Kidney capillary endothelial cell (primary cell): ENCODE measurements around the gene SERPINE1.

ENCODE experiments used
- DNase-seq: peaks from one replicate; pipeline ENCODE4 v3.0.0-alpha.2; 2018; ENCODE audit warnings: low spot score

Gene SERPINE1

DNA sequence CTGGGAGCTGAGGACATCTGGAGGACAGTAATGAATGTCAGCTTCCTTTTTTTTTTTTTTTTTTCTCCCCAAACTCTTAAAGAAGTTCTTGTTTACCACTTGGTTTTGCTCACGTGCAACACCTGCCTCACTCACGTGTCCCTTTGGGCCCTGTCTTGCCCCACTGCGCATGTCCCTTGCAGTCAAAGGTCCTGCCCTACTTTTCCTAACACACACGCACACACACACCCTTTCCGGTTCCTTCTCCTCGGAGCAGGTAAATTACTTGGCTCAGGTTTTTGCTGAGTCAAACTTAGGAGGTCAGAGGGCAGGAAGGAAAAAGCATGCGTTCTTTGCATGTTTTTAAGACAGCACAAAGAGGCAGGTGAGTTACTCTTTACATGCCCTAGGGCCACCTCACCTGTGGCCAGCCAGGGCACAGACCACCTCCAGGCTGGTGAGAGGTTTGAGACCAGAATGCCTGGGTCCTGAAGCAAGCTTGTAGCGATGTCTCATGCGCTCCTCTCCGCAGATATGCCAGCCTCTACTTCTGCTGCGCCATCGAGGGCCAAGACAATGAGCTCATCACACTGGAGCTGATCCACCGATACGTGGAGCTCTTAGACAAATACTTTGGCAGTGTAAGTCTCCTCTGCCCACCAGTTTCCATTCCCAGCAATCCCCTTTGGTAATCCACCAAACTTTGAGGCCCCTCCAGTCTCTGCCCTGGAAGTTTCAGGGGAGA, 30.1 kb downstream of the SERPINE1 start:
- DNase-seq: no peak

DNA sequence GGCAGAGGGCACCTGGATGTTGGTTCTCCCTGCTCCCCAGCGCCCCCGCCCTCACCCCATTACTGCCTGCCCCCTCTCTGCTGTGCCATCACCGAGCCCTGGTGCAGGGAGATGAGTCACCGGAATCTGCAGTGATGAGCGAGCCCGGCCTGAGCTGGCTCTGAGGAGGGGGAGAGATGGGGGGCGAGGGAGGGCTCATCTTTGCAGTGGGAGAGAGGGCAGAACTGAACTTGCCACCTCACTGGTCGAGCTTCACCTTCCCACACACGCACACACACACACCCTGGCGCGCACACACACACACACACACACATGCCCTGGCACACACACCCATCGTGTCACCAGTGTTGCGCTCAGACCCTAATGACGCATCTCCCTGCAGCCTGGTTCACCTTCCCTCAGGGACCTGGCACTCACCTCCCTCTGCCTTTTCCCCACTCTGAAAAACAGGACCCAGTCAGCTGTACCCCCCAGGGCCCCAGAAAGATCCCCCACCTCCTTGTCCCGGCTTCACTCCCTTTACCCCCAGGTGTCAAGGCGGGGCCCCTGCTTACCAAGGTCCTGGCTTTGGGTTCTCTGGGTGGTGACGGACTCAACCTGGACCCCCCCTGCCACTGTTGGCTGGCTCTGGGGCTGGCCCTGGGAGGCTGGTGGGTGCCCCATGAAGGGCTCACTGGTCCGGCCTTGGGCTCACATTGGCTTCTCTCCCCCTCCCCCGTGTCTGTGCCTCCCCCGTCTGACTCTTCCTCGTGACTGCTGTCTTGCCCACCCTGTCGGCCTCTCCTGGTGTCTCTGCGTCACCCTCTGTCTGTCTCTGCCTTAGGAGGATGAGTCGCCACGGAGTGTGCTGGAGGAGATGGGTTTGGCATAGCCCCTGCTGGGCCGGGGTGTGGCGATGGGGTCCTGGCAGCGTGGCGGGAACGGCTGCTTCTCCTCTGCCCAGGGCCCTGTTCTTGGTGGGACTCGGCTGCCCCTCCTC, 33.1 kb downstream of the SERPINE1 start:
- DNase-seq: no peak

DNA sequence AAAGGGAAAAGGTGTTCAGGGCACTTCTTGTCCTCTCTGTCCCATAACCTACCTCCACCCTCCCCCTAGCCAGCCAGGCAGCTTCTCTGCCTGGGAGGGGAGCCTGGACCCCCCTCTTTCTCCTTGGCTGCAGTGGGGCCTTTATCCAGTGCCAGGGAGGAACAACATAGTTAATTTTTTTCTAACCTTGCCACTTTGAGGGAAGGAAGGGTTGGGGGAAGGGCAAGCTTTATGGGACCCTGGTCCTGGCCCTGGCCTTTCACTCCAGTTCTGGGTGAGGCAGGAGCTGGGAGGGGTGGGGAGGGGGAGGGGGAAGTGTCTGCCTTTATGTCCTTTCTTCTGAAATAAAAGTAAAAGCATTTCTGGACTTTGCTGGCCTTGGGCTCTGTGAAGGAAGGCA, 34.0 kb downstream of the SERPINE1 start:
- DNase-seq: no peak

DNA sequence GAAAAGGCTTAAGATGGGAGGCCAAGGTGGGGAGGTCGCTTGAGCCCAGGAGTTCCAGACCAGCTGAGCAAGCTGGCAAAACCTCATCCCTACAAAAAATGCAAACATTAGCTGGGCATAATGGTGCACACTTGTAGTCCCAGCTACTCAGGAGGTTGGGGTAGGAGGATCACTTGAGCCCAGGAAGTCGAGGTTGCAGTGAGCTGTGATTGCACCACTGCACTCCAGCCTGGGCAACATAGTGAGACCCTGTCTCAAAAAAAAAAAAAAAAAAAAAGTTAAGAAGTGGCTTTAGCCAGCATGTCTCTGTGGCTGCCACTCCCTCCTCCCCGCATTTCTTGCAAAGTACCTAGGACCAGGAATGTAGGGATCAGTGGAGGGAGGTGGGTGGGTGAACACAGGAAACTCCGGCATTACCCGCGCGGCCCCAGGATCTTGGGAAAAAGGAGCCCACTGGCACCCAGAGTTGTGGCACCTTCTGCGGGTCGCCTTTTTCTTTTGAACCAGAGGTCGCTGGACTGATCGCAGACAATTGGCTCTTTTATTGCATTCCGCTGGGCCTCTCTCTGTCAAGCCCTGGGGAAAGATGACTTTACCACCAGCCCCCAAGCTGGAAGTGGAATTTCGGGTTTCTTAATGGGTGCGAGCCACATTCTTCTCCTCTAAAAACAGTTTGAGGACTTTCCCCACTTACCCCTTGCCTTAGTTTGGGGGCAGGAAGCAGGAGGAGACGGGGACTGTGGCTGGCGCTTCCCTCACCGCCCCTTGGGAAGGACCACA, 35.0 kb downstream of the SERPINE1 start:
- no peak for DNase-seq

DNA sequence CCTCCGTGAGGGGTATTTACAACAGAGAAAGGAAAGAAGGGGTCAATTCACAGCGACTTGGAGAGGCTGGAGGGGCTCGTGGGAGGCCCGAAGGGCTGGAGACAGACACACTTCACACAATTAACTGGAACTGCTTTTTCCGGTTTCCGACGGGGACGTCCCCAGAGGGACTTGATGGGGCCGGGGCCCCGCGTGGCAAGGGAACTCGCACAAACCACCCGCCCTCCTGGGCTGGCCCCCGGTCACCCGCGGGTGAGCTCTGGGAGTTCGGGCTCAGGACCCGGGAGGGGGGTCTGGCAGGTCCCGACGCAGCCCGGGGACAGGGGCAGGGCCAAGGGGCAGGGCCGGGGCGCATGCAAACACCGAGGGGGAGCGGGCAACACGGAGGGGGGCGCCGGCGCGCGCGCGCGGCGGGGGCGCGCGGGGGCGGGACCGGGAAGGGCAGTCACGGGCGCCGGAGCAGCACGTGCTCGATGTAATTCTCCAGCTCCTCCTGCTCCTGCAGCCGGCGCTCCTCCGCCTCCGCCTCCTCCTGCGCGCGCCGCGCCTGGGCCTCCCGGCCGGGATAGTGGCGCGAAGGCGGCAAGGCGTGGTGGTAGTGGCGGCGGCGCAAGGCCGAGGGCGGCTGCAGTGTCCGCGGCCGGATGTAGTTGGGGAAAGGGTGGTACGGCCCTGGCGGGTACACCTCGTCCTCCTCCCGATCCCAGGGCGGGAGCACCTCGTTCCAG, 35.8 kb downstream of the SERPINE1 start:
- DNase-seq: no peak

DNA sequence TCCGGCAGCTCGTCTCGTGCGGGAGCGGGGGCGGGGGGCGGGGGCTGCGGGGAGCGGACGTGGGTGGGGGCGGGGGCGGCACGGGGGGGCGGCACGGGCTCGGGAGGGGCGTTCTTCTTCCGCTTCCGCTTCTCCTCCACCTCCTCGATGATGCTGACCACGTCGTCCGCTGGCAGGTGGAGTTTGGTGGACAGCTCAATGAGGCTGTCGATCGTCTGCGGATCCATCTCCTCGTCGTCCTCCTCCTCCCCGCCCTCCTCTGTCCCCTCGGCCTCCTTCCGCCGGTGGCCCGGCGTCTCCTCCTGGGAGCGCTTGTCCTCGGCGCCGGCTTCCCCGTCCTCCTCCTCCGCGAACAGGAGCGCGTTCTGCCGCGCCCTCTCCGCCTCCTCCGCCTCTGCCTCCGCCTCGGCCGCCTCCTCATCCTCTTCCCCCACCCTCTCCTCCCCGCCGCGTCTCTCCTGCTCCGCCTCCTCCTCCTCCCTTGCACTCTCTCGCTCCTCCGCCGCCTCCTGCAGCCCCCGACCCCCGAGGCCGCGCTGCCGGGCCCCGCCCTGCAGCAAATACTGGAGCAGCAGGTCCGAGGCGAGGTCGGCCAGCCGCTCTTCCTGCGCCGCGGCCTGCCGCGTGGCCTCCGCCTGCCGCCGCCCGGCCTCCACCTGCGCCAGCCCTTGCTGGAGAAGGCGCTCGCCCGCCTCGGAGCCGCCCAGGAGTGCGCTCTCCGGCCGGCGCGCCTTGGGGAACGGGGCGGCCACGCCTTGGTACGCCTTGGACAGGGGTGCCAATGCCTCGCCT, 36.6 kb downstream of the SERPINE1 start:
- DNase-seq: no peak

DNA sequence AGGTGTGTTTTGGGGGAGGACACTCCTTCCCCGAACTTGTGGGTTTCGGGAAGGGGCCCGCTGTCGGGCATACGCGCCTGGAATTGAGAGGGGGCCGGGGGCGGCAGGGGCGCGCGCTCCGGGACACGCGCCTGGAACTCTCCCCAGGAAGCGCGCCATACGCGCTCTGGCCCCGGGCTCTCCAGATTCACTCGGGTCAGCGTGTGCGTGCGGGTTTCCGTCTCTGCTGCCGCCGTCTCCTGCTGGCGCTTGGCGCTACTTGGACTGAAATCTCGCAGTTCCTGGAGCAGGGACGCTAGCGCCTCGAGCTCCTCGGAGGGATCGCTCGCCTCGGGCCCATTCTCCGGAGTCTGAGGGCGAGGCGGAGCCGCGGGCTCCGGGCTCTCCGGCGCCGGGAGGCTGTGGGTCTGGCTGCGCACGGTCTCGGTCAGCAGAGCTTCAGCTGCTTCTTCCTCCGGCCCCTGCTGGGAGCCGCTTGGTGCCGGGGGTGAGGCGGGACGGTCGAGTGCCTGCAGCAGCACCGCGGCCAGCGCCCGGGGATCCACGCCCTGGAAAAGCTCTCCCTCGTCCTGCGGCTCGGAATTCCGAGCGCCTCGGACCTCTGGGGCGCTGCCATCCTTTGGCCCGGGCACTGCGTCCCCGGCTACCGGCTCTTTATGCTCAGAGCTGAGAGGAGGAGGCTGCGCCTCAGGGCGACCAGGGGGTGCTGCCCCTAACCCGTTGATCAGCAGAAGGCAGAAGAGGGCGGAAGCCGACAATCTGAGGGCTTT, 37.4 kb downstream of the SERPINE1 start:
- no peak for DNase-seq

DNA sequence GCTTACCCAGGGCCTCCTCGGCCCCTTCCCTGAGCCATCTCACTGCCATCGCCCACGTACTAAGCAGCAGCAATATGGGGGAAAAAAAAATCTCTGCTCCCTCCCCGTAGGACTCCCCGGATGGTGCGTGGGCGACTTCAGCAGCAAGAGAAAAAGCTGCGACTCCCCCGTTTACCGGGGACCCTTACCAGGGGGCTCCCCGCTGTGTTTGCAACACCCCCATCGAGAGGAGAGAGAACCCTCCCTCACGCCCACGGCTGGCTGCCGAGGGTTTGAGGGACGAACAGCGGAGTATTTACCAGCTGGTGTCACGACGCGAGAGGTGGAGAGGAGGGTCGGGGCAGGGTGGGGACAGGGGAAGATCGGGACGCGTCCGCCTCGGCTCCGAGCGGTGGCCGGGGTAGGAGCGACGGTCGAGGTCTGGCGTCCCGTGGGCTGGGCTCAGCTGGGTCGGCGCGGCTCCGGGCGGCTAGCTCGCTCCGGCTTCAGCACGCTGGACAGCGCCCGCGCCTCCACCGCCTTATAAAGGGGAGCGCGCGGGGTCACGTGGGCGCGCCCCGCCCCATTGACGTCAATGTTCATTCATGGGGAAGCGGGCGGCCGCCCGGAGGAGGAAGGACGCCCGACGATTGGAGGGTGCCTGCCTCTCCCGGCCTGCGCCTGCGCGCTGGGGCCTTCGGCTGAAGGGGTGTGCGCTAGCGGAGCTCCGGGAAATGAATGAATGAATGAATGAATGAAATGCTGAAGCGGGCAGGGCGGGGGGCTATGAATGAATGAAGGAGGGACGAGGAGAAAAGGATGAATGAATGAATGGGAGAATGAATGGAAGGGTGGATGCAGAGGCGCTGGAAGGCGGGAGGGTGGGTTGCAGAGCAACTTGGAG, 38.4 kb downstream of the SERPINE1 start, which contains the start of gene VGF:
VGF (minus strand) TSS at position 495 of the 883 bp plus-strand sequence. CDS start 726 bp downstream, outside the sequence.
- DNase-seq: peak; percentile 92

DNA sequence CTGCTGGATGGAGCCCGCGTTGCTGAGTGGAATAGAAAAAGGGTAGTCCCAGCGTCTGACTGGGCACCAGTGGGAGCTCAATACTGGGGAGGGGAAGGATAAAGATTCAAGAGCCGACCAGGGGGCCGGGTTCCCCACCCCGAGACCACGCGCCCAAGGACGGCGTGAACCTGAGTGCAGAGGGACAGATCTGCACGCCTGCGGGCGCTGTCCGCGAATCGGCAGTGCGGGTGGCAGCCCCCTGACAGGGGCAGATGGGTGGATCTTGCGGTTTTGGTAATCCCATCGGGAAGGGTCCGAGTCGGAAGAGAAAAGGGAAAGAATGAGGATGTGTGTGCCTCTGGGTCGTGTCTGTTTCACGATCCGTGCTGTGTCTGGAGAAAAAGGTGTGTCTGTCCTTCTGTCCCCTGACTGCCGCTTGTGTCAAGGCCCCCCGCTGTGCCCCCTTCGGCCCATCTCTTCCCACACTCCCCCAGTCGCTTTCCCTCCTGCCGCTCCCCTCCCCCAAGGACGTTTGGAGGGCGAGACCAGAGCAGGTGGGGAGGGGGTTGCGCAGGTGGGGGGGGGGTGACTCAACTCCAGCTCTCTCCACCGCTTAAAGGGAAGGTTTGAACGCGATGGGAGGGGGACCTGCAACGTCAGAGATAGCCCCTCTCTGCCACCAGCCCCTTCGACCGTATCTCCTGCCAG, 39.2 kb downstream of the SERPINE1 start:
- DNase-seq: no peak

DNA sequence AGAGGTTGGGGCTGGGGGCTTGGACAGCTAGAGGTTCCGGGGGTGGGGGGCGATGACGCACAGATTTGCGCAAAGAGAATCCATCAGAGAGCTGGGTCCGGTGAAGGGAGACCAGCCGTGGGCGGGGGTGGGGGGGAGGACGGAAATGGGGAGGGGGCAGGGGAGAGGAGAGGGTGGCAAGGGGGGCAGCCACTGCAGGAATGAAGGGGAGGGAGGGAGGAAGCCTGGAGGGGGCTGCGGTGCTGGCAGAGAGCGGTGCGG, 39.7 kb downstream of the SERPINE1 start:
- DNase-seq: no peak

DNA sequence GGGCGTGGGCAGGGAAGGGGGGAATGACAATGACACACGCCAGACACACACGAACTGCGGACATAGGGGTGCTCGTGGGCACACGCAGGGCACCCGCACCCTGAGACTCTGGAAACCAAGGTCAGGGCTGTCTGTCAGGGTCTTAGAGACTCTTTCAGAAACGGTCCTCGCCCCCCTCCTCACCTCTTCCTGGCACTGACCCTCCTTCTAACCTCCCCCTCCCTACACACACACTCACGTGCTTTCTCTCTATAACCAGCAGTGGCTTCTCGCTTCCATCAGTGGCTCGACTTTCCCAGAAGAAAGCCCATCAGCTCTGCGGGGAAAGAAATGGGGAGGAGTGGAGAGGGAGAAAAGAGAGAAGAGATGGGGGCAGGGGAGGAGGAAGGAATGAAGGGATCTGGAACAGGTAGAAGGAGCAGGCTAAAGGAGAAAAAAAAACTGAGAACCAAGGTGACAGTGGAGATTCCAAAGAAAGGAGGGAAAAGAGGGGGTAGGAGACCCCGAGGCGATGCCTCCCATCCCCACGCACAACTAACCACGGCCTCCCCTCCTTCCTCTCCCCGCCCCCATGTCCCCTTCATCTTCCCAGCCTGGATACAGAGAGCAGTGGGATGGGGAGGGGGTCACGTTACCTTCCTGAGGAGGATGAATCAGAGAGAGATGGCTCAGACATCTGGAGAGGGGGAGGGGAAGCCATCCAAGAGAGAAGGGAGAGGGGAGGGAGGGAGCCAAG, 40.2 kb downstream of the SERPINE1 start:
- no peak for DNase-seq

DNA sequence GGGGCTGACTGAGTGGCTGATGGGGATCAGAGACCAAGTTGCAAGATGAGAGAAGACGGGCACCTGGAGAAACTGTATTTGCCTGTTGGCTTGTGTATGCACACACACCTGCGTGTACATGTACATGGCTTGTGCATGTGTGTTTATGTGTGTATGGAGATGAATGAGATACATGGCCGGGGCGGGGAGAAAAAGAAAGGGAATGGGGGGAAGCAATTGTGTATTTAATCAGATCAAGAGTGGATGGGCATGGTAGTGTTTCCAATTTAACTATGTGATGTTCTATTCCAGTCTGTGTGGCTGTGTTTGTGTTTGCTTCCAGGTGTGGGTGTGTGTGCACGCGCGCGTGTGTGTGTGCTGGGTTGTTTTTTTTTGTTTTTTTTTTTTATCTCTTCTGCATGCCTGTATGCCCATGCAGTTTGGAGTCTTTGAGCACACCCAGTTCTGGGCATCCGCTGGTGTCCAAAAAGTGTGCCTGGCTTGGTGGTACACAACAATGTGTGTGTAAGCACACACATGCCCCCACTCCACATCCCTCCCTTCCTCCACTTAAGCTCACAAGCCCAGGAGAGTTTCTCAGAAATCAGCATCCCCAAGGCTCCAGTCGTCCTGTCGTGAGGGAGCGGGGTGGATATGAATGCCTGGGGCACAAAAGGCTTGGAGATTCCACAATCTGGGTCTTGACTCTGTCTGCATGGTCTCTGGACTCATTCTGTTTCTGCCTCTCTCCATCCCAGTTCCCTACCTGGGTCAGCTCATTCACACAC, 40.9 kb downstream of the SERPINE1 start:
- DNase-seq: no peak

DNA sequence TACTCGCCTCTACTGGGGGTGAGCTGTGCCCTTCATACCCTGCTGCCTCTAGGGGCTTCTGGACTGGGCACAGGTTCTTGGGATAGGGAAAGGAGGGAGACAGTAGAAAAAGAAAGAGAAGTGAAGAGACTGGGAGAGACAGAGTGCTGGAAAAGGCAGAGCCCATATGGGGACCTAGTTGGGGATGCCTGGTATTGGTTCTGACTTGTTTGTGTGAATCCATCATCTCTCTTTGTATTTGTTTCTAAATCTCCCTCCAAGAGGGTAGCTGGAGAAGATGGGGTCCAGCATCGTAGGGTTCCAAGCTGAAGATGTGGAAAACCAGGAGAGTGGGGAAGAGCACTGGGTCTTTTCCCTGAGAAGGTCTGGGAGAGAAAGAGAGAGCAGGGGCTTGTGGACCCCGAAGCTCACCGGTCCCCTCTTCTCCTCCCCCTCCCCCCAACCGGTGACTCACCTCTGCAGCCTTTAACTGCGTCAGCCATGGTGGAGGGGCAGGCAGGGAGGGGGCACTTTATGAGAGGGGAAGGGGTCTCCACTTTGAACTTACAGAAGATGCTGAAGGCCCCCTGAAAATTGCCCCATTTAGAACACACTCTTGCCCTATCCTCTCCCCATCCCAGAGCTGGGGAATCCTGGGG, 41.6 kb downstream of the SERPINE1 start:
- no peak for DNase-seq

DNA sequence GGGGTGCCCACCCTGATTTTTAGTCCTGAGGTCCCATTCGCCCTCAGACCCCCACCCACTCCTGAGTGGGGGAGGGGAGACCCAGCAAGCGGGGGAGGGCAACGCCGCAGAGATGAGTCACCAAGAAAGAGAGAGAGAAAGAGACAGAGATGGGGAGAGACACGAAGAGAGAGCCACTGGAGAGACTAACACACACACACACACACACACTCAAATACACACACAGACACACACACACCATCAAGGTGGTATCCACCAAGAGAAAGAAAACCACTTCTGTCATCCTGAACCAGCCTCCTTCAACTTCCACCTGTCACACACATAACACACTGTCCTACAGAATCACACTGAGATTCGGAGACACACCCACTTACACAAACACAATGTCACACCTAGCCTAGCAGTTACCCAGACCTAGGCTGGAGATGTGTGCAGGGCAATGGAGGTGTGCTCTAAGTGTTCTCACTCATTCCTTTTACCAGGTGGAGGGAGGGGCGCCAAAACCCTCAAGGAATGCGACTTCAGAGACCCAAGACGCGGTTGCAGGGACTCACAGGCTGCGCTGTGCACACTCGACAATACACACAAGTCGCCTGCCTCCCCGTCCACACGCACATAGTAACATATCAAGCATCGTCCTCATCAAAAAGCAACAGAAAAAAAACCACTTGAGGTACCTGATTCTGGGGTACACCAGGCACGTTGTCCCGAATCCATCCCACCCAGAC, 42.4 kb downstream of the SERPINE1 start:
- DNase-seq: no peak

DNA sequence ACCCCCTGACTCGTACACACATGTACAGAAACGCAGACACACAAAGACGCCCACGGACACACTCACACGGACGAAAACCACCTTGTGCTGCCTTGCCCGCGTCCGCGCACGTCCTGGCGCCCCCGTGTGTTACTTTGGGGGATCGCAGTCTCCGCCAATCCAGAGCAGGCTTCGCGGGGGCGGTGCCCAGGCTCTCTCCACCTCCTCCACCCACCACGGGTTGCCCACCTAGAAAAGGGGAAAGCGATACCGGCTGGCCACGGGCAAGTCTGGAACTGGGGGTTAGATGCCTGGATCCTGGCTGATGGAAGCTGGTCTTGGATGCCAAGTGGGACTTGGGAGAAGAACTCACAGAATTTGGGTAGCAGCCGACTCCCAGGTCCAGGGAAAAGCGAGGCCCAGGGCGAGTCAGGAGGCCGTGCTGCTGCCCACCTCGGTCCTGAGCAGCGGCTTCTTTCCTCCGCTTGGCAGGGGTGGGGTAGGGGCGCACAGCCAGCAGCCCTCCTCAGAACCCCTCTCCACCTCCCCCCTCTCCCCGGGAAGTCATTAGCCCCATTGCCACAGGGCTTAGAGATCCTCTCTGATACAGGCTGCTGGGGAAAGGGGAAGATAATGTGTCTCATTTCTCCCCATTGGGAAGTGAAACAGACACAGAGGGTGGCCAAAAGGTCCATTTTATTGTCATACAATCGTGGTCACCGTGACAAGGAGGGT, 43.1 kb downstream of the SERPINE1 start:
- peak; percentile 64 for DNase-seq
